Measurements from ENCODE around the gene ARHGAP20.

Gene ARHGAP20, protein sequence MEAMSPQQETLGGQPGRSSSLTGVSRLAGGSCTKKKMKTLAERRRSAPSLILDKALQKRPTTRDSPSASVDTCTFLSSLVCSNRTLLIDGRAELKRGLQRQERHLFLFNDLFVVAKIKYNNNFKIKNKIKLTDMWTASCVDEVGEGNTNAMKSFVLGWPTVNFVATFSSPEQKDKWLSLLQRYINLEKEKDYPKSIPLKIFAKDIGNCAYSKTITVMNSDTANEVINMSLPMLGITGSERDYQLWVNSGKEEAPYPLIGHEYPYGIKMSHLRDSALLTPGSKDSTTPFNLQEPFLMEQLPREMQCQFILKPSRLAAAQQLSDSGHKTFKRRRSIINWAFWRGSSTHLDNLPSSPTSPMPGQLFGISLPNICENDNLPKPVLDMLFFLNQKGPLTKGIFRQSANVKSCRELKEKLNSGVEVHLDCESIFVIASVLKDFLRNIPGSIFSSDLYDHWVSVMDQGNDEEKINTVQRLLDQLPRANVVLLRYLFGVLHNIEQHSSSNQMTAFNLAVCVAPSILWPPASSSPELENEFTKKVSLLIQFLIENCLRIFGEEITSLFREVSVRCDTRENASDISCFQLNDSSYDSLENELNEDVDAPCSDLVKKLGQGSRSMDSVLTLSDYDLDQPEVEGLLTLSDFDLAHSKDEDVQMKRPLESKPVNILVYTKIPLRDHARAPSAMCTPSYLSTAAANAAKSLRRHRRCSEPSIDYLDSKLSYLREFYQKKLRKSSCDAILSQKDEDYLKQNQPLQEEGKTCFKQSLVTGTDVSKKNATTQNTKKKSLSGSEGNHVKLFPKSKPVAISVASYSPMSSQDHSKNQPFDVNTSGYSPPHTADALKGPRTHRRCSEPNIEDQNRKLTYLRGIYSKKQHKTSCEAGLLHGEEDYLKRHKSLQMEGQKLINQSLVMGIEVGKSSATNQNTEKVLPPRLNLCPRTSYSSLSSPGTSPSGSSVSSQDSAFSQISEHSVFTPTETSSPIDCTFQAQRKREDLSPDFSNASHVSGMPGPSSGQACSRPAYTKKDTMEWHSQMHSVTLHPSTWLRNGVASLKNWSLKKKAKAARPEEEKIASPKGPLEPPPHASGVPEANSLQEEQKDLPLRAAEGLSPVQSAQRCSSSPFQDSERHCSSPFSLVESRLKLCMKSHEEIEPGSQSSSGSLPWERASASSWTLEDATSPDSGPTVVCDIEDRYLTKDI

DNA sequence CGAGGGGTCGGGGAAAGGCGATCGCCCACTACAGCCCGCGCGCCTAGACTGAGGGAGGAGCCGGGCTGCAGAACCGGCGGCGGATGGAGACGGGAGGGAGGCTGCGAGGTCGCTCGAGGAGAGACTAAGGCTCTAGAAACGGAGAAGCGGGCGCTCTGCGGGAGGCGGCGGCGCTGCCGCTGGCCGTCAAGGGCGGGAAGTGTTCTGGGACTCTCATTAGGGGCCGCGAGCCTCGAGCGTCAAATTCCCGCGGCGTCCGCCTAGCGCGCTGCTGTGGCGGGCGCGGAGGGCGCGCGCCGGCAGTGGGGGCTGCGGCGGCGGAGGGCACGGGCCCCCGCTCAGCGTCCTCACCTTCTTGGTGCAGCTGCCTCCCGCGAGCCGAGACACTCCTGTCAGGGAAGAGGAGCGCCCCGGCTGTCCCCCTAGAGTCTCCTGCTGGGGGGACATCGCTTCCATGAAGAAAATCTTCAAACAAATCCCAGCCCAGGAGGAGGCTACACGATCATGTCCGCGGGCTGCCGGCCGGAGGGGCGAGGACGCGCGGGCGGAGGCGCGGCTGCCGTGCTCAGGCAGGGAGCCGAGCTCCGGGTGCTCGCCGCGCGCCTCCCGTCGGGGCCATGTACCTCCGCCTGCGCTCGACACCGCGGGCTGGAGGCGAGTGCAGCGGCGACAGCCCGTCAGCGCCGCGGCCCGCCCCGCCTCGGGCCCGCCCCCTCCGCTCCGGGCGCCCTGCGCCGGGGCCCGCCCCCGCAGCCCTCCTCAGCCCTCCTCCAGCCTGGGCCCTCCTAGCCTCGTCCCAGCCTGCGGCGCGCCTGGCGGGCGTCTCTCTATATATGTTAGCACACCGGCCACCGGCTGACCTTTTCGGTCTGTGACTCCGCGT is at the start of gene ARHGAP20:
Gene ARHGAP20, minus strand, starts transcription at position 662 of the 883 bp plus-strand sequence. Its CDS starts 206 bp downstream, at position 456.
- Histone ChIP-seq H3K4me1 (ENCODE audit: control insufficient read depth, insufficient read depth, low read length) (peaks cover 43% of the 10 kb centered on the region), H3K4me3 (ENCODE audit: low read length) (peak within 1 kb of the TSS; percentile 90), H3K9ac (ENCODE audit: low read length) (peak within 1 kb of the TSS; percentile 89), H3K36me3 (ENCODE audit: control insufficient read depth, insufficient read depth, low read length, severe bottlenecking) (no peaks in the 10 kb centered on the region), H3K9me3 (ENCODE audit: control insufficient read depth, low read length) (no peaks in the 10 kb centered on the region), H3K27me3 (replicated peaks; ENCODE audit: control insufficient read depth, insufficient read depth, low read length) (no peaks in the 10 kb centered on the region)
- peak; percentile 89 for DNase-seq (ENCODE audit: low read depth)

DNA sequence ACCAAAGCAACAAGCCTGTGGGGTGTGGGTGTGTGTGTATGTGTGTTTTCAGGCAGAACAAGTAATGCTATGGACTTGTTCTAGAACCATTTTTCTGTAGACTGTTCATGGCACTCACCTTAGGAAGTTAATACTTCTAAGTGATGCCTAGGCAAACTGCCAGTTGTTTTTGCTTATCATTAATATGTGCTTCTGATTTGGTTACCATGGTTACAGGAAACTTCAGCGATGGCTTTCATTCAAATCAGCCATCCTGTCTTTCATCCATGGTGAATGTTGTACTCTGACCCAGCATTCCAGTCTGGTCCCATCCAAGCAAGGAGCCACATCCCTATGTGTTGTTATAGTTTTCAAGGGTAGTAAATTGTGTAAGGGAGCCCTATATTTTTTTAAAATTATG is 49.8 kb upstream of the ARHGAP20 start:
- peaks cover 62% of the 10 kb centered on the region for H3K4me1 ChIP-seq (ENCODE audit: control insufficient read depth, insufficient read depth, low read length)
- H3K27me3 ChIP-seq (replicated peaks; ENCODE audit: control insufficient read depth, insufficient read depth, low read length) = no peaks in the 10 kb centered on the region
- H3K9me3 ChIP-seq (ENCODE audit: control insufficient read depth, low read length) = no peaks in the 10 kb centered on the region
- DNase-seq (ENCODE audit: low read depth) = no peak
- no peak overlapping the region for H3K9ac ChIP-seq (ENCODE audit: low read length)
- no peaks in the 10 kb centered on the region for H3K36me3 ChIP-seq (ENCODE audit: control insufficient read depth, insufficient read depth, low read length, severe bottlenecking)
- H3K4me3 ChIP-seq (ENCODE audit: low read length) = no peak overlapping the region

DNA sequence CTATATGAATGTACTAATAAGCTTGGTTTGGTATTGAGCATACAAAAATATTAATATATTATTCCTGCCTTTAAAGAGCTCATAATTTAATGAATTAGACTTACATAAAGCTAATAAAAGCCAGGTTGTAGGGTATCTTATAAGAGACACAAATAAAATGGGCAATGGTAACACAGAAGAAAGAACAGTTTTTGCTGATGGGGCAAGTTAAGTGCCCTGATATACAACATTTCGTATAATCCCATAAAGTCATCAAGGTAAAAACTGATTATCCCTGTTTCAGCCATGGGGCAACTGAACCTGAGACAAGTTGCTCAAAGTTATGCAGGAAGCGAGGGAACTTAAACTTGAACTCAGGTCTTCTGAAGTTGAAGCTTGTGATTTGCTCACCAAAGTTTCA is 48.9 kb upstream of the ARHGAP20 start:
- Histone ChIP-seq H3K36me3 (ENCODE audit: control insufficient read depth, insufficient read depth, low read length, severe bottlenecking) (no peaks in the 10 kb centered on the region), H3K27me3 (replicated peaks; ENCODE audit: control insufficient read depth, insufficient read depth, low read length) (no peaks in the 10 kb centered on the region), H3K4me3 (ENCODE audit: low read length) (no peak overlapping the region), H3K9ac (ENCODE audit: low read length) (no peak overlapping the region), H3K4me1 (ENCODE audit: control insufficient read depth, insufficient read depth, low read length) (peaks cover 65% of the 10 kb centered on the region), H3K9me3 (ENCODE audit: control insufficient read depth, low read length) (no peaks in the 10 kb centered on the region)
- DNase-seq (ENCODE audit: low read depth) = no peak

DNA sequence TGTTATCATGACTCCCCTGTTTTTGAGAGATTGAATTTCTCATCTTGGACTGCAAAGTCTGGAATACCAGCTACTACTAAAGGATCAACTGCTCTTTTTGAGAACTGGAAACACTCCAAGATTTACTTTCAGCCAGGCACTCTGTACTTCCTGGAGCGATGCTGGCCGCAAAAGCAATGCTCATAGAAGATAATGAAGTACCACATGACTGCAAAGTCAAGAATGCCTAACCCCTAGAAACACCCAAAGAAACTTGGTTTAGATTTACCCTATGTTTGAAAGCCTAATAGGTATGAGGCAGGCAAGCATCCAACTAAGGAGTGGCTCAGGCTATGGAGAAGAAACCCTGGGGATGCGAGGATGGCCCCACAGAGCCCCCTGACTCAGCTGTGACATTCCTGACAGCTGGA is 47.7 kb upstream of the ARHGAP20 start:
- Histone ChIP-seq H3K36me3 (ENCODE audit: control insufficient read depth, insufficient read depth, low read length, severe bottlenecking) (no peaks in the 10 kb centered on the region), H3K4me1 (ENCODE audit: control insufficient read depth, insufficient read depth, low read length) (peaks cover 67% of the 10 kb centered on the region), H3K9me3 (ENCODE audit: control insufficient read depth, low read length) (no peaks in the 10 kb centered on the region), H3K27me3 (replicated peaks; ENCODE audit: control insufficient read depth, insufficient read depth, low read length) (no peaks in the 10 kb centered on the region), H3K4me3 (ENCODE audit: low read length) (no peak overlapping the region), H3K9ac (ENCODE audit: low read length) (no peak overlapping the region)
- DNase-seq (ENCODE audit: low read depth) = peak; percentile 87

DNA sequence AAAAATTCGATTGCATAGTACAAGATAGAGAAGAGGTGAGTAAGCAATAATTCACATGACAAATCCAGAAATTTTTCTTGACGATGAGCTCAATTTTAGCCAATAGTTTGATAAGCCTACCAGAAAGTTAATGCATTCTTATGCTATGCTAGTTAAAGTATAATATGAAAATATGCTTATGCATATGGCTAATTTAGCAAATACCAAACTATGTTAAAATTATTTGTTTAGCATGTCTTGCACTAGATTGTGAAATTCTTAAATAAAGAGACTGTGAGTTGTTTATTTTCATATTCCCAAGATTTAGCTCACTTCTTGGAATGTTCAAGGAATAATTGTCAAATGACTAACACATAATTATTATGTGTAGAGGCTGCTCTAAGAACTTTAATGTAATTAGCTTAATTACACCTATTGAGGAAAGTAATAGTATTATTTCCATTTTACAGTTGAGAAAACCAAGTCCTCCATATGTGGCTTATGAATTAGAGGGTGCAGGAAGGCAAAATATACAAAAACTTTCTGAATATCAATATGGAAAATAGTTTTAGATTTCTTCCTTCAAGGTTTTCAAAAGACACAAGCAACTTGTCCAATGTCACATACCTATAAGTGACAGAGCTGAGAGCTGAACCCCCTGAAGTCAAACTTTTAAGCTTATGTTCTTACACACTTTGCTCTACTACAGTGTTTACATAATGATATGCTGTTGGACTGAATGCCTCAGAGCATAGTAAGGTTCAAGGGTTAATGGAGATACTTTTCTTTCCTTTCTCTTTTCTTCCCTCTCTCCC is 45.9 kb upstream of the ARHGAP20 start:
- Histone ChIP-seq H3K4me1 (ENCODE audit: control insufficient read depth, insufficient read depth, low read length) (peaks cover 52% of the 10 kb centered on the region), H3K36me3 (ENCODE audit: control insufficient read depth, insufficient read depth, low read length, severe bottlenecking) (no peaks in the 10 kb centered on the region), H3K9ac (ENCODE audit: low read length) (no peak overlapping the region), H3K9me3 (ENCODE audit: control insufficient read depth, low read length) (peaks cover 6% of the 10 kb centered on the region), H3K27me3 (replicated peaks; ENCODE audit: control insufficient read depth, insufficient read depth, low read length) (no peaks in the 10 kb centered on the region), H3K4me3 (ENCODE audit: low read length) (peak overlapping the region; percentile 32)
- peak; percentile 50 for DNase-seq (ENCODE audit: low read depth)

DNA sequence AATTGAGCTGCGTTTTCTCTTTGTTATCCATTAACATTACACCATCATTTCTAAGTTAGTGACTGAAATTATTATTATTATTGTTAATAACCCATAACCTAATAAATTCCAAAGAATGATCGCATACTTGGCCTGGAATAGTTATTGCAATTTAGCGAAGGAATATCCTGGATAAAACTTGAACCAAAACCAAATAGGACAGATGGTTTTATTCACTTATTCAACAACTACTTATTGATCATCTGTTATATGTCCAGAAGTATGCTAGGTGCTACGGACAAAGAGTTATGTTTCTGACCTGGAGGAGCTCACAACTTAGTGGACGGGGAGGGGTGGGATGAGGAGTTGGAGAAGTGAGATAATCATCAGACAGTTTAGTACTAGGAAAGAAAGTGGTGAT is 44.8 kb upstream of the ARHGAP20 start:
- peaks cover 41% of the 10 kb centered on the region for H3K4me1 ChIP-seq (ENCODE audit: control insufficient read depth, insufficient read depth, low read length)
- H3K9me3 ChIP-seq (ENCODE audit: control insufficient read depth, low read length) = peaks cover 17% of the 10 kb centered on the region
- H3K9ac ChIP-seq (ENCODE audit: low read length) = no peak overlapping the region
- no peaks in the 10 kb centered on the region for H3K27me3 ChIP-seq (replicated peaks; ENCODE audit: control insufficient read depth, insufficient read depth, low read length)
- no peak overlapping the region for H3K4me3 ChIP-seq (ENCODE audit: low read length)
- no peak for DNase-seq (ENCODE audit: low read depth)
- no peaks in the 10 kb centered on the region for H3K36me3 ChIP-seq (ENCODE audit: control insufficient read depth, insufficient read depth, low read length, severe bottlenecking)

DNA sequence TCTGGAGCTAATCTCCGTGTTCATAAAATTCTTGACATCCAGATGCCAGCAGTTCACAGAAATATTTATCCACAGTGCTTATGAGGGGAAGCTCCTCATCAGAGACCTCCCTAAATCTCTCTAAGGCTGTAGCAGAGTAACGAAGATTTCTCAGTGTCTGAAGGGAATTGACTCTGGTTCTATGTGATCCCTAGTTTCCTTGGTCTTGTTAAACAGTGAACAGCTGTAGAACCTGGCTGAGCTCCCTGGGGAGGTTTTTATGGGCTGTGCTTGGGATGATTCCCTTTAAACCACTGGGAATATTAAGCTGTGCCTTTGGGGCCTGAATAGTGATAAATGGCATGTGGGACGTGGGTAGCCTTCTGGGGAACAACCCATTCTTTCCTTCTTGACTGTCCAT is 43.7 kb upstream of the ARHGAP20 start:
- Histone ChIP-seq H3K4me1 (ENCODE audit: control insufficient read depth, insufficient read depth, low read length) (peaks cover 35% of the 10 kb centered on the region), H3K27me3 (replicated peaks; ENCODE audit: control insufficient read depth, insufficient read depth, low read length) (no peaks in the 10 kb centered on the region), H3K9me3 (ENCODE audit: control insufficient read depth, low read length) (peaks cover 18% of the 10 kb centered on the region), H3K36me3 (ENCODE audit: control insufficient read depth, insufficient read depth, low read length, severe bottlenecking) (no peaks in the 10 kb centered on the region), H3K4me3 (ENCODE audit: low read length) (no peak overlapping the region), H3K9ac (ENCODE audit: low read length) (no peak overlapping the region)
- no peak for DNase-seq (ENCODE audit: low read depth)

DNA sequence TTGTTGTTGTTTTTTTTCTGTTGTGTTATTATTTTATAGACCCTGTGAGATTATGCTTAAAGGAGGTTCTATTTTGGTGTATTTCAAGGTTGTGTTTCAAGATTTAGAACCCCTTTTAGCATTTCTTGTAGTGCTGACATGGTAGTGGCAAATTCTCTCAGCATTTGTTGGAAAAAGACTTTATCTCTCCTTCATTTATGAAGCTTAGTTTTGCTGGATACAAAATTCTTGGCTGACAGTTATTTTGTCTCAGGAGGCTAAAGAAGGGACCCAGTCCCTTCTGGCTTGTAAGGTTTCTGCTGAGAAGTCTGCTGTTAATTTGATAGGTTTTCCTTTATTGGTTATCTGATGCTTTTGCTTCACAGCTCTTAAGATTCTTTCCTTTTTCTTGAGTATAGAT is 40.7 kb upstream of the ARHGAP20 start:
- peaks cover 18% of the 10 kb centered on the region for H3K9me3 ChIP-seq (ENCODE audit: control insufficient read depth, low read length)
- DNase-seq (ENCODE audit: low read depth) = no peak
- no peak overlapping the region for H3K4me3 ChIP-seq (ENCODE audit: low read length)
- no peak overlapping the region for H3K9ac ChIP-seq (ENCODE audit: low read length)
- no peaks in the 10 kb centered on the region for H3K27me3 ChIP-seq (replicated peaks; ENCODE audit: control insufficient read depth, insufficient read depth, low read length)
- peaks cover 14% of the 10 kb centered on the region for H3K4me1 ChIP-seq (ENCODE audit: control insufficient read depth, insufficient read depth, low read length)
- H3K36me3 ChIP-seq (ENCODE audit: control insufficient read depth, insufficient read depth, low read length, severe bottlenecking) = no peaks in the 10 kb centered on the region

DNA sequence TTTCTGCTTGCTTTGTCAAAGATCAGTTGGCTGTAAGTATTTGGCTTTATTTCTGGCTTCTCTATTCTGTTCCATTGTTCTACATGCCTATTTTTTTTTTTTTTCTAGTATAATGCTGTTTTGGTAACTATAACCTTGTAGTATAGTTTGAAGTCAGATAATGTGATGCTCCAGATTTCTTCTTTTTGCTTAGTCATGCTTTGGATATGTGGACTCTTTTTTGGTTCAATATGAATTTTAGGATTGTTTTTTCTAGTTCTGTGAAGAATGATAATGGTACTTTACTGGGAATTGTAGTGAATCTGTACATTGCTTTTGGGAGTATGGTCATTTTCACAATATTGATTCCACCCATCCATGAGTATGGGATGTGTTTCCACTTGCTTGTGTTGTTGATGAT is 37.9 kb upstream of the ARHGAP20 start:
- Histone ChIP-seq H3K27me3 (replicated peaks; ENCODE audit: control insufficient read depth, insufficient read depth, low read length) (no peaks in the 10 kb centered on the region), H3K9ac (ENCODE audit: low read length) (no peak overlapping the region), H3K9me3 (ENCODE audit: control insufficient read depth, low read length) (peaks cover 18% of the 10 kb centered on the region), H3K4me1 (ENCODE audit: control insufficient read depth, insufficient read depth, low read length) (no peaks in the 10 kb centered on the region), H3K4me3 (ENCODE audit: low read length) (no peak overlapping the region), H3K36me3 (ENCODE audit: control insufficient read depth, insufficient read depth, low read length, severe bottlenecking) (no peaks in the 10 kb centered on the region)
- no peak for DNase-seq (ENCODE audit: low read depth)

DNA sequence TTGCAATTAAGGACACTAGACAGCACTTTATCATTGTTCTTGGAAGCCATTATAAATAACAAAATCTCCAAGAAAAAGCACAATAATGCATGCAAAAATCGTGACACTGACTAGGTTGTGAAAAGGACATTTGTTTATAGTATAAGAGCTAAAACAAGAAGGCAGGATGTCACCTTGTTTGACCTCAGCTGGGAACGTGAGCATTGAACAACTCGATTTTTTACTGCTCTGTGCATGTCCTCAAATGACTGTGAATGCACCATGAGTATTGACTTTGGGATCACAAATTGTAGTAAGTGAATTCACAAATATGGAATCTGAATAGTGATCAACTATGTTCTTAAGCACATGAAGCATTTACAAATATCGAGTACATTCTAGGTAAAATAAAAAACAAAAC is 35.3 kb upstream of the ARHGAP20 start:
- Histone ChIP-seq H3K9ac (ENCODE audit: low read length) (no peak overlapping the region), H3K4me3 (ENCODE audit: low read length) (no peak overlapping the region), H3K36me3 (ENCODE audit: control insufficient read depth, insufficient read depth, low read length, severe bottlenecking) (no peaks in the 10 kb centered on the region), H3K4me1 (ENCODE audit: control insufficient read depth, insufficient read depth, low read length) (no peaks in the 10 kb centered on the region), H3K27me3 (replicated peaks; ENCODE audit: control insufficient read depth, insufficient read depth, low read length) (no peaks in the 10 kb centered on the region), H3K9me3 (ENCODE audit: control insufficient read depth, low read length) (peaks cover 6% of the 10 kb centered on the region)
- DNase-seq (ENCODE audit: low read depth) = no peak

Measured in adipocyte (in vitro differentiated cells).